GM21529 (cell line): ENCODE measurements around the gene ADAMTS9.

Experiments used
- ATAC-seq: cut with Tn5 transposase; IDR thresholded peaks from one replicate; pipeline ENCODE4 v1.9.1; 2021; ENCODE audit not compliant: unreplicated experiment

The ADAMTS9 gene

DNA sequence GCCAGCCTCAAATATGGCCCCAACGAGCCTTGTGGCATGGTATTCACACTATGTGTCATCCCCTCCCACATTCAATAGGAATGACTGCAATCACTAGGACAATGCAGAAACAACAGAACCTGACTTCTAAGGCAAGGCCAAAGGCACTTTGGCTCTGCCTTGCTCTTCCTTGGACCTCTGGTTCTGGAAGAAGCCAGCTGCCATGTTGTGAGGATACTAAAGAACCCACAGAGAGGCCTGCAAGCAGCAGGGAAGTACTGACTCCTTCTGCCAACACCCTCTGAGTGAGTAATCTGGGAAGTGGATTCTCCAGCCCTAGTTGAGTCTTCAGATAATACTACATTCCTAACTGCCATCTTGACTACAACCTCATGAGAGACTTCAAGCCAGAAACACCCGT lies 64.7 kb downstream of the ADAMTS9 start:
- no peak for ATAC-seq

DNA sequence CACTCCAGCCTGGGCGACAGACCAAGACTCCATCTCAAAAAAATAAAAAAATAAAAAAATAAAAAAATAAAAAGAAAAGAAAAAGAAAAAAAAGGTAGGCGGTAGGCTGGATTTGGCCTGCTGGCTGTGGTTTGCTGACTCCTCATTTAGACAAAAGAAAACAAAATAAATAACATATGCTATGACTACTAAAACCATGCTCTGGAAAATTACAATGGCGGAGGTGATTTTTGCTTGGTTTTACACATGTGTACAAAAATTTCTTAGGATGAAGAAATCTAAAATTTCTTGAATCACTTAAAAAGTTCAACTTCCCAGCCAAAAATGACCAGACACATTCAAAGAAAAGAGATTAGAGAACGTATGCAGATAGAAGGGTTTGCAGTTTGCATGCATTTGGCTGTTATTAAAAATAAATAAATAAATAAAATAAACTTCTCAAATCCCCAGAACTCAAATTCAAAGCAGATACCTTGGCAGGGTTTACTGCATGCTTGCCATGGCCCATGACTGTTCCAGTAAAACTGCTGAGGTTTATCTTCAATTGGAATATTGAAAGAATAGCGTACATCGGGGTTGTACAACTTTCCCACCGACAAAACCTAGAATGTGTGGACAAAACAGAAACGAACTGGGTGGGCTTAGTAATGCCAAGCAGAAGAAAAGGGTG lies 65.9 kb downstream of the ADAMTS9 start:
- no peak for ATAC-seq

DNA sequence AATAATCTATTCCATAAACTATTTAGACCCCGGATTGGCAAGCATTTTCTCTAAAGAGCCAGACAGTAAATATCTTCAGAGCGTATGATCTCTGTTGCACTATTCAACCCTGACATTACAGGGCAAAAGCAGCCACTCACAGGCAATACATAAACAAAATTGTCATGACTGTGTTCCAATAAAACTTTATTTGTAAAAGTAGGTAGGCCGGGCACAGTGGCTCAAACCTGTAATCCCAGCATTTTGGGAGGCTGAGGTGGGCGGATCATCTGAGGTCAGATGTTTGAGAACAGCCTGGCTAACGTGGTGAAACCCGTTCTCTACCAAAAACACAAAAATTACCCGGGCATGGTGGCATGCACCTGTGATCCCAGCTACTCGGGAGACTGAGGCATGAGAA lies 66.5 kb downstream of the ADAMTS9 start:
- ATAC-seq, result no peak

DNA sequence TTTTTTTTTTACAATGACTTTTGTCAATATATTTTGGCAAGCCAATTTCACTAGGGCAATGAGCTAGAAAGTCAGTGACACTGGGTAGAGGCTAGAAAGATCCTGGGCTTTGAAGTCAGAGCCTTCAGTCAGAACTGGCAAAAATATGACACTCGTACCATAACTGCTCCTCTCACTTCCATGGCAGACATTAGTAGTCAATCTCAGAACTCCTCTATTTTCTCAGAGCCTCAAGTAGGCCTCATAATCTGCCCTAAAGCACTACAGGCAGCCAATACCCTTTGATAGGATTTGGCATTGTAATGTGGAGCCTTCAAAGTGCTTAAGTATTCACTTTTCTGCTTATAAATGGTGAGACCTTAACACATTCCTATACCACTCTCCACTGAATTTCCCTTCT lies 67.8 kb downstream of the ADAMTS9 start:
- no peak for ATAC-seq

DNA sequence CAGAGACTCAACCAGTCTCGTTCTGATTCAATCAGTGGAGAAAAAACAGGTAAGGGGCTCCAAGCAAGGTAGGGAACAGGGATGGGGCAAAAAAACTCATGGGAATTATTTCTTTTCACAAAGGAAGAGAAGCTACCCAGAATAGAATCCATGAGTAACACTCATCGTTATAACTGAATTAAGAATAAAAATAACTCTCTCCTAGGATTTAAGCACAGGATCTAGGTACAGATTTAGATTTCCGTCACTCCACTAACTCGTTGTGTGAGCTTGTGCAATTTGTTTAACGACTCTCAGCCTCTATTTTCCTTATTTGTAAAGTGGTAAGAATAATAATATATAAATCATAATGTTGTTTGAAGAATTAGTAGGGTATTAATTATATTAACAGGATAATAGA lies 68.6 kb downstream of the ADAMTS9 start:
- no peak for ATAC-seq

DNA sequence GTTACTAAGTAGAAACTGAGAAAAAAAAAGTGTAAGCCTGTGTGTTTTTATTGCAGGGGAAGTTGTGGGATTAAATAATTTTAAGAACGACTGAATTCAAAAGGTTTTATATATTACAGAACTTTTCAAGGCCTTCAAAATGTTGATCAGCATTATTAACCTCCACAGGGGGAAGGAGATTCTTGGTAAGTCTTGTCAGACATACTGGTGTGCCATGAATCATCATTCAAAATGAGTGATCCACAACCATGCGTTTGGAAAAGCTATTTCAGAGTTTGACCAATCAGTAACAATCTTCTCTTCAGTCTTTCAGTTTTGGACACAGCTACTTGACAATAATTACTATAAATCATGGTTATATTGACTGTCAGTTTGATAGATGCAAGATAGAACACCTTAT lies 70.2 kb downstream of the ADAMTS9 start:
- no peak for ATAC-seq

DNA sequence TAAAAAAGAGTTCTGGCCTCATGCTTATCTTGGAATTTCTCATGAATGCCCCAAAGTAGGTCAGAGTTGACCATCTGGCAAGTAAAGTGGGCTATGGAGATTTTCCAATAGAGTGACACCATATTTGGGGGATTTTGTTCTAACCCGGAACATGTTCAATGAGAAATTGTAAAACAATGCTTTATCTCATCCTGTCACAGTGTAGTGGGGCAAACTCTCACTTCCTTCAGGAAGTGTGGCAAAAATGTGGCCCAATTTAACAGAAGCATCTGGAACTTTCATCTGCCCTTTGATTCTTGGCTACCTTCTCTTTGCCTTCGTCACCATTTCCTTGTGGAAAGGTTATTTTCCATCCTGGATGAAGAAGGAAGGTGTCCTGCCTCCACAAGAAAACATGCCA lies 70.8 kb downstream of the ADAMTS9 start:
- ATAC-seq, result no peak

DNA sequence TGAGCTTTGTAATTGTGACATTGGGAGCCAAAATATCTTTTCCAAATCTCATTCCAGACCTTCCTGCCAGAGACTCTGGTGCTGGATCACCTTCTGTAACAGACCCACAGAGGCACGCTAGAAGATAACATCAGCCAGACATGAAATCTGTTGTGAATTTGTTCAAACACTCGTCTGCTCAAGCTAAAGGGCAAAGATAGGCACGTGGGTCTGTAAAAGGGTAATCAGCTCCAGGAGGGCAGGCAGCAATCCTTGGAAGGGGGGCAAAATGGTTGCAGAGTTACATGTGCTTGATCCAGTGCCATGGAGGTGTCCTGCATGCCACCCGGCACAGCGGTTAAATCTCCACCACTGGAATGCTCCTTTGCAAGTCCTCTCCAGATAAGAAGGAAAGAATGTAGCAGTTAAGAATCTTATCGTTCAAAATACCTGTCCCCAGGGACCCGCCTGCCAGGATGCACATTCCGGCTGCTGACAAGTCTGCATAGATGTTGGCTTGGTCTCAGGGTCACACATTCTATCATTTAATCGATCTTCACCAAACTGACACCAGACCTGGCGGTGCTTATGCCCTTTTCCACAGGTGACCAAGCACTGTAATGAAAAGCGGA lies 74.8 kb downstream of the ADAMTS9 start:
- no peak for ATAC-seq

DNA sequence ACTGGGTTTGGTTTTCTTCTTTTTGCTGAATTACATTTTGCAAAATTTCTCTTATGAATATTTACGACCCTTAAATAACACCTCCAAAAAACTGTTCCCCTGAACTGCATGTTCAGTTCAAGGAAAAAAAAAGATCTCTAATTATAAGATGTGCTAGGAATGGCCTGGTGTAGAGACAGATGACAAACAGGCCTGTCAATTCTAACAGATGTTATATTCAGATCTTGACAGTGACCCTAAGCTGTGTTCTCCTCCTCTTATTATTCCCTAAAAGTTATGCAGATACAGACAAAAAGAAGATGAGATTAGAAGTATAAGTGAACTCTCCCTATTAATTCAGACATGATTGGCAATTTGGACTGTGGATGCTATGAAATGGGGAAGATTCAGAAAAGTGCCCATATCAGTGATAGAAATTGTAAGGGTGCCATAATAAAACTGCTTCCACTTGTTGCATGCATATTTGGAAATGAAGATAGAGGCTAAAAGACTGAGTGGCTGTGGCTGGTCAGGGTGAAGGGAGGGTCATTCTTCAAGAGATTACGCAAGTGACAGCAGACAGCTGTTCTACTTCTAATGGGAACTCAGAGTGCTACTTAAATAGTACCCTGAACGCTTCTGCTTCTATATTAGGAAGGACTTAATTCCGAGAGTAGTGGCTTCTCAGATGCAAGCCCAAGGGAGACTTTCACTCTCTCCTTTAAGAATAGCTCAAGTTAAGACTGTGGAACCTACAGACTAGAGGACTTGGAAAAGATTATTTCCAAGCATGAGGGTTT lies 75.5 kb downstream of the ADAMTS9 start:
- no peak for ATAC-seq

DNA sequence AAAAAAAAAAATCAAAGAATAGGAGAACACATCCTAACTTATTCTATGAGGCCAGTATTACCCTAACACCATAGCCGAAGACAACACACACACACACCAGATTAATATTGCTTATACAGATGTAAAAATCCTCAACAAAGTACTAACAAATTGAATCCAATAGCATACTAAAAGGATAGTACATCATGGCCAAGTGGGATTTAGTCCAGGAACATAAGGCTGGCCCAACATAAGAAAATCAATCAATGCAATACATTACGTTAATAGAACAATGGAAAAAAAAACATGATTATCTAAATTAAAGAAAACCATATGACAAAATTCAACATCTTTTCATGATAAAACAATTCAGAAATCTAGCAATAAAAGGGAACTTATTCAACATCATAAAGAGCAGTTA lies 79.1 kb downstream of the ADAMTS9 start:
- no peak for ATAC-seq

DNA sequence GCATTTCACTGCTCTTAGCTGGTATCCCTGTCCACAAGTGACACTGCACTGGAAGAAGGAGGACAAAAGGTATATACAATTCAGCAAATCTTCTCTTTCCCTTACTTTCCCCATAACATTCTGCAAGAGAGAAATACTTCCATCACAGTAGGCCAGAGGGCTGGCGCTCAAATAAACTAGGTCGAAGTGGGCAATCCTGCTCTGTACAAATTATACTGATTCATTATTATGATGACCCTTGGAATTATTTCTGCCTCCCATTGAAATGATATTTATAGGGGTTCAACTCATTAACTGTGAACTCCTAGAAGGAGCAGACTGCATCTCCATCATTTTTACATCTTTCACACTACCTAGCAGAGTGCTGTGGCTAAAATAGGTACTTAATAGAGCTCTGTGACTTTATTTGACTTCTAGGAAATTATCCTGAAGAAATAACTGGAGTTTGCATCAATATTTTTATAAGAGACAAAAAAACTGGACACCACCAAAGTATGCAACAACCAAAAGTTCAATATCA lies 80.7 kb downstream of the ADAMTS9 start:
- no peak for ATAC-seq

DNA sequence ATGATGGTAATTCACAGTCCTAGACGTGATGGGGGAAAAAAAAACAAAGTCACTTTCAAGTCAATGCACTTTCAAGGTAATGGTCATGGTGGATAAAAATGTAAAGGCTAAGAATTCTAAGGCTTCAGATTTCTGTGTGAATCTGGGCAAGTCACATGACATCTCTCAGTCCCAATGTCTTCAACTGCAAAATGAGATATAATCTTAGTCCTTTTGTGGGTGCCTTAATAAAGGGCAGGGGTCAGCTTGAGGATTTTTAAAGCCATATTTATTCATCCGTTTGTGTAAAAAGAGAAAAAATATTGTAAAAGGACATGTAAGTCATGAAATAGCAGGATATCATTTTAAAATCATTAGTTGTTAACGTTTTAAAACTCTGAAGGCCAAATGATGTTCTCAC lies 83.5 kb downstream of the ADAMTS9 start:
- no peak for ATAC-seq

DNA sequence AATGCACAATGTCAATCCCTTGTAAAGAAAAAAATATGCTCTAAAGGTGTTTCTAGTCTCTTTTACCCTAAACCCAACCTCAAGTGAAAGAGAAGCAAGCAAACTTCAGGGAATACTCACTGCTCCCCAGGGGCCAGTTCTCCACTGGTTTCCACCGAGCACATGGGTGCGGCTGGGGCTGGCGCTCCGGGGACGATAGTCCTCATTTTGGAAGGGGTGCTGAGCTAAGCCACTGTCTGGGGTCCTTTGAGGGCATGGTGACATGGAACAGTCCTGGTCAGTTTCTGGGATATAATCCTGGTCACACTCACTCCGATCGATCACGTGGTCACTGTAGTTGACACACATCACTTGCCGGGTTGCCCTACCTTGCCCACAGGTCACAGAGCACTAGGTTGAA lies 86.0 kb downstream of the ADAMTS9 start:
- no peak for ATAC-seq

DNA sequence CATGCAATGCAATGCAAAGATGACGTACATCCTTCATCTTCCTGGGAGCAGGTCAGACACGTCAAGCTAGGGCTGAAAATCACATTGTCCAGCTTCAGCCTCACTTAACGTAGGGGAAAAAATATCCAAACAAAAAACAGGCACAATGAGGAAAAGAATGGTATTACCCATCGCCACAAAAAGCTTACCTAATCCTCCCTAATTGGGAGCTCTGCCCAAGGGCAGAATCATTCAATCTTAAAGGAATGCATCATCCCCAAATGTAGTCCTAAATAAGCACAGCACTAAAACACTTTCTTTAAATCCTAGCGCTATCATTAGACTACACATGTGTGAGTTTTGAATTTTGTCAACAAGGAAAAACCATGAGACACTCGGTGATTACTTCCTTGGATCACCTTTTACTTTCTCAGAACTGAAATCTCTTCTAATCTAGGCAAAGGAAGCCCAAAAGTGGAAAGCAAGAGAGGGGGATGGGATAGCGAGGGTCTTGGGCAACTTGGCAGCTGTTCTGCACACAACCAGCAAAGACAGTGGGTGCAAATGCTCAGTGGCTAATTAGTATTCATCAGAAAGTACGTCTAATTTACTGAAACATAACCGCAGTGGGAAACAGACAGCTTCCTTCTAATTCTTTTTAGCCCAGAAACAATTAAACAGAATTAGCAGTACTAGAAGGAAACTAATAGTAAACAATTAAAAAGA lies 87.4 kb downstream of the ADAMTS9 start:
- ATAC-seq, result no peak

DNA sequence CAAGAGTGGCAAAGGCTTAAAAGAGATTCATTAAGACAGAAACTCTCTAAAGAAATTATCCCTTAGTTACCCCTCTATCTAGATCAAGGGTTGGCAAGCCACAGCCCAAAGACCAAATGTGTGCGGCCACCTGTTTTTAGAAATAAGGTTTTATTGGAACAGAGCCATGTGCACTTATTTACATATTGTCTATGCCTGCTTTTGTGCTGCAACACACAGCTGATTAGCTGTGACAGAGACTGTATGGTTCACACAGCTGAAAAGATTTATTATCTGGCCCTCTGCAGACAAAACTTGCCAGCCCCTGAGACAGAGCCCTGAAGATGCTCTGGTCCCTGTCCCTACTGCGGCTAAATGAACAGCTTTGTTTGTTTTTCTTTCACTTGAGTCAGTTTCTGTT lies 88.1 kb downstream of the ADAMTS9 start:
- ATAC-seq, result no peak

DNA sequence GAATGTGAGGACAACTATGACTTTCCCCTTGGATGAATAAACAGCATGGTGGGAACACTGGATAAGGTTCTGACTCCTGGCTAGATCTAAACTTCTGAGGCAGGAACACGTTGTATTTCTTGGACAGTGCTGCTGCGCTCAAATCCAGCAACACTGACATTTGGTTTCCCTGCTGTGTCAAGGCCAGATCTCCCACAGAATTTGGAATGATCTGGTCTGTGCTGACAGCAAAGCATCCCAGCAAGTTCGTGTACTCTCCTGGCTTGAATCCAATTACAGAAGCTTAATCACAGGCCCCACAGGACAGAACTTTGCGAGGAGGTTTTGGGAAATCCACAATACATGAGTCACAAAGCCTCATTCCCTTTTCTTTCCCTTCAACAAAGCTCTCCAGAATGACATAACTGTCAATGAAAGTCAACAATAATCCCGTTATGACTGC lies 92.5 kb downstream of the ADAMTS9 start:
- no peak for ATAC-seq

DNA sequence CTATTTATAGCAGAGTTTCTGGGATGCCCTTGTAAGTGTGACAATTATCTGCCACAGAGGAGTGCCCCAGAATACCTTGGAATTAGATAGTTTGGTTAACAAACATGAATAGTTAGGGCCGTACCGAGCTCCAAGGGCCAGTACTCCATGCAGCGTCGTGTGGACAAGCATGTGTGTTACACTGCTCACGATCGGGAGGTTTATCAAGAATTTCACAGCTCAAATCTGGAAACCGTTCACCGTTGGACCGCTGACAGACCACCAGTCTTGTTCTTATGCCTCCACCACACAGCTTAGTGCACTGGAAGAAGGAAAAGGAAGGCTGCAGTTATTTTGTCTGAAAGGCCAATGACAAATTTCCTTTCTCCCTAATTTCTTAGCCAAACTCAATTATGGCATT lies 93.7 kb downstream of the ADAMTS9 start:
- ATAC-seq, result no peak

DNA sequence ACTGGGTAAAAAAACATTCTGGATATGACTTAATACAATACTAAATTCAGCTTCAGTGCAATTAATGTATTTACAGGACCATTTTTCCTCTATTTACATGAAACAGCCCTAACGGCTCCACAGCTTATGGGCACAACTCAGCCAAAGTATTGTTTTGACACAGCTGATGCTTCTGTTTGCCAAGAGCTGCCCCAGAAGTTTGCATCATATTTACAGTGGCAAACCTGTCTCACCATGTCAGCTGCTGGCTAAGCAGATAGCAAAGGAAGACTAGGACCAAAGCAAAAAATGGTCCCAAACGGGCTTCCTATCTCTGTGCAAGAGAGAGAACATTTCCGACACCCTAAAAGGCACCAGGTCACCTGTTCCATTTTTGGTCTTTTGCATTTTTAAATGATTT lies 94.5 kb downstream of the ADAMTS9 start:
- ATAC-seq, result no peak

DNA sequence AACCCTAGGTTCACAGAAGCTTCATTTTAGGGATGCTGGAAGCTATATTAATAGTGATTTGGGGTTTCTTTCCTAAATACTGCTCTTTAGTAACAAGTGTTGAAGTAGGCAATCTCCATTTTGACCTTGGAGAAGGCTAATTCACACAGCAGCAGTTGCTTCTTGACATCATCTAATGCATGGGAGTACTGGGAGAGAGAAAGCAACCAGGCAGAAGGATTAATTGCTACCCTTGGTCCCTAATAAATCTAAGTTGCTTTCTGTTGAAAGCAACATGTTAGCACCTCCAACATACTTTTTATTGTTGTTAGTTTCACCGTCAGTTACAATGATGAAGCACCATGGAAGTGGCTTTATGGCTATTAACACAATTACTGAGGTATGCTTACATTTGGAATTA lies 96.2 kb downstream of the ADAMTS9 start:
- no peak for ATAC-seq

DNA sequence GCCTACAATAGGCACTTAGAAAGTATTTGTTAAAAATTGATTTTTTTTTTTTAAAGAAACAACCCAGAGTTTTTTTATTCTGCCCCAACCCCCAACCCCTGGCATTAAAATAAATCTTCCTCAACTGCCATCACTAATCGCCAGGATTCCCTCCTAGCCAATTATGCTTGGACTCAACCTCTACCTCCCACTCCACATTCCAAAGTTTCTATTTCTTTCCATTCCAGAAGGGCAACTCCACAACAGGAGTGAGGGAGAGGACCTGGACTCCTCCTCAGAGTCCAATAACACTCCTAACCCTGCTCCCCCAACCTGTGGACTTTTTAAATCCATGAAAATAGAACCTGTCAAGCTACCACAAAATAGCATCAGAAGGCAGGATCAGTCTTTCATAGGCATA lies 99.4 kb downstream of the ADAMTS9 start:
- no peak for ATAC-seq

DNA sequence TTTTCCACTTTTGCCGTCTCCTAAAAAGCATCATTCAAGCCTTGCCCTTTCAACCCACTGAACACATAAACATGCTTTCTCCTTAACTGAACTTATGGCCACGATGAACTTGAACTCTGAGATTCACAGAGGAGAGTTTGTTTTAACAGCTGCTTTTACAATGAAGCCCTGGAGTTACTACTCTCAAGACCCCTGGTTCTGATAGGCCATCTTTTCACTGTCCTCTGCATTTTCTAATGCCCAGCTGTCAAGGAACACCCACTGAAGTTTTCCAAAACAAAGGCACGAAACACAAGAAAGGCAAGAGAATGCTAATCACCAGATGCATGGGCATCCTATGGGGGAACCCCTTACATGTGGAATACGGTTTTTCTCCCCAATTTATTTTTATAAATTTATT lies 100.8 kb downstream of the ADAMTS9 start:
- no peak for ATAC-seq

DNA sequence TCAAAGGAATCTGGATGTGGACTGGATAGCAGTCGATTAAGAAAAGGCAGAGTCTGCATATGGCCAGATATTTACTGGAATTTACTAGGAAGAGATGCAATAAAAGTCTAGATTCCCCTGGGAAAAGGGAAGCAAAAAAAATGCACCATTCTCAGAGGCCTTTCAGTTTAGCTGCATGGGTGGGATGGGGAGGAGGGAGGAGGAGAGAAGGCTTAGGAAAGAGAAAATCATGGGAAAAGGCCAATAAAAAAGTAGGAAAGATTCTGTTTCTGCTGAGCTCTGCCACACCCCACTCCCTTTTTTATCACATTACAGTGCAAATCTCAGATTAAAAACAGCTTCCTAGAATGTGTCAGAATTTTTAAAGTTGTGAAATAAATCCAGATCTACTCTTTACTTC lies 103.6 kb downstream of the ADAMTS9 start:
- ATAC-seq, result no peak
